HFF-Myc (cell line): ENCODE measurements around the gene EEA1.

ENCODE experiments used
- DNase-seq: peaks from one replicate; pipeline ENCODE4 v3.0.0-alpha.2; 2011; ENCODE audit warnings: low read depth; ENCODE audit errors: extremely low read depth
- H3K4me3 ChIP-seq: replicated peaks from 2 replicates; pipeline ENCODE4 v1.5.1; 2011; ENCODE audit warnings: low read depth, mild to moderate bottlenecking, control low read depth, low read length
- TF ChIP-seq, protein P1 (sequence below): IDR thresholded peaks from 2 replicates; pipeline ENCODE4 v1.5.1; 2012; ENCODE audit warnings: mild to moderate bottlenecking, low read depth, low read length, control low read depth; ENCODE audit errors: missing control alignments

Gene EEA1

DNA sequence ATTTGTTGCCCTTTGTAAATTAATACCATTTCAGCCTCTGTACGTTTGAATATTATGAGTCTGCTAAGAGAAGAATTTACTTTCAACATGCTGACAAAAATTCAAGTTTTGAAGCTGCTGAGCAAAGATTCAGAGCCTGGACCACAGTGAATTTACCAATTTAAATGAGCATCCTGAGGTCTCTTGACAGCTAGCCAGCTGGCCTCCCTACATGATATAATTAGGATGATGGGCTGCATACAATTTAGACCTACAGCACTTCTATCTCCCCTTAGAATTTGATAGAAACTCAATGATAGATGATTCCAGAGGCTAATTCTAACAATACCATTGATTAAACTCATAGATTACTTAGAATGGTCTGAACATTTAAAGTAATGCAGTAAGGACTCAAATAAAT, 10.0 kb upstream of the EEA1 start:
- no peak for DNase-seq
- H3K4me3 ChIP-seq = no peak overlapping the region
- TF ChIP-seq, protein P1, sequence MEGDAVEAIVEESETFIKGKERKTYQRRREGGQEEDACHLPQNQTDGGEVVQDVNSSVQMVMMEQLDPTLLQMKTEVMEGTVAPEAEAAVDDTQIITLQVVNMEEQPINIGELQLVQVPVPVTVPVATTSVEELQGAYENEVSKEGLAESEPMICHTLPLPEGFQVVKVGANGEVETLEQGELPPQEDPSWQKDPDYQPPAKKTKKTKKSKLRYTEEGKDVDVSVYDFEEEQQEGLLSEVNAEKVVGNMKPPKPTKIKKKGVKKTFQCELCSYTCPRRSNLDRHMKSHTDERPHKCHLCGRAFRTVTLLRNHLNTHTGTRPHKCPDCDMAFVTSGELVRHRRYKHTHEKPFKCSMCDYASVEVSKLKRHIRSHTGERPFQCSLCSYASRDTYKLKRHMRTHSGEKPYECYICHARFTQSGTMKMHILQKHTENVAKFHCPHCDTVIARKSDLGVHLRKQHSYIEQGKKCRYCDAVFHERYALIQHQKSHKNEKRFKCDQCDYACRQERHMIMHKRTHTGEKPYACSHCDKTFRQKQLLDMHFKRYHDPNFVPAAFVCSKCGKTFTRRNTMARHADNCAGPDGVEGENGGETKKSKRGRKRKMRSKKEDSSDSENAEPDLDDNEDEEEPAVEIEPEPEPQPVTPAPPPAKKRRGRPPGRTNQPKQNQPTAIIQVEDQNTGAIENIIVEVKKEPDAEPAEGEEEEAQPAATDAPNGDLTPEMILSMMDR = no peak

DNA sequence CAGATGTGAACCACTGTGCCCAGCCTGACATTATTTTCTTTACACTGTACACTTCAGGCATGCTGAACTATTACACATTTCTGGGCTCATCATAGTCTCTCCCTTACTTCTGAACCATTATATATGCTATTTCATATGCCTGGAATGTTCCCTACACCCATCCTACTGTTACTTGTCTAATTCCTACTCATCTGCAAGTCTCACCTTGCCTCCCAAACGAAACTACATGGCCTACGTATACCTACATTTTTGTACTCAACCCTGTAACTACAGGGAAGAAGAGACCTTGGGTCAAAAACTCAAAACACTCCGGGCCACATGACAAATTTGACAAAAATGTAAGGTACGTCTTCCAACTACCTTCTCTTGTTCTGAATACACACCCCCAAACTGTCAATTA, 9.5 kb upstream of the EEA1 start:
- TF ChIP-seq, protein P1 = no peak
- no peak overlapping the region for H3K4me3 ChIP-seq

DNA sequence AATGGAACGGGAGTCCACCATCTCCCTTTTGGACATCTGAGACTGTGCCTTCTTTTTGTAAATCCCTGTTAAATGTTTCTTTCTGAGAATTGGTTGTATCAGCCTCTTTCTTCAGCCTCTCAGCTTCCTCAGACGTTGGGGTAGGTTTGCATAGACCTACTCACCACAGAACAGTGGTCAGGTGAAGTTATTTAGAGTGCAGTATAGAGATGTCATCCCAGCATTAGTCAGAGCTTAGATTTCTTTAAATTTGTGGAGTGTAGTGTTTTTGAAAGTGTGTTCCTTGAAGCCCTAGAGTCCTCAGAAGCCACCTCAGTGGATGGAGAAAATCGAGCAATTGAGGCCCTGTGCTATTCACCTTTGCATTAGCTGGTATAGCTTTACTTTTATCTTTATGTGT, 8.9 kb upstream of the EEA1 start:
- DNase-seq = no peak
- H3K4me3 ChIP-seq = no peak overlapping the region
- TF ChIP-seq, protein P1 = no peak

More for the DNA sequence above, 9.5 kb upstream of the EEA1 start:
- DNase-seq = no peak

DNA sequence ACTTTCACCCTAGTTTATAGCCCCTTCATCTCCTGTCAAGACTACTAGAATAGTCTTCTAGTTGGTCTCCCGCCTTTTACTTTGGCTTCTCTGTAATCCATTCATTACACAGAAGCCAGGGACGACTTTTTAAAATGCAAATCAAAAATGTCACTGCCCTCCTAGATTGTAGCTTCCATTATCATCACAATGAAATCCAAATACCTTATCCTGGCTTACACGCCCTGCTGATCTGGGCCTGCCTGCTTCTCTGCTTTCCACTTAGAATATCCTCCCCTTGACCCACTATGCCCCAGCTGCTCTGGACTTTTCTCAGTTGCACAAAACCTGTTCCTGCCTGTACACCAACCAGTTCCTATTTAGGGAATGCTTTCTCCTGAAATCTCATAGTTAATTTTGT, 4.5 kb upstream of the EEA1 start:
- H3K4me3 ChIP-seq = no peak overlapping the region
- TF ChIP-seq, protein P1 = no peak
- no peak for DNase-seq

DNA sequence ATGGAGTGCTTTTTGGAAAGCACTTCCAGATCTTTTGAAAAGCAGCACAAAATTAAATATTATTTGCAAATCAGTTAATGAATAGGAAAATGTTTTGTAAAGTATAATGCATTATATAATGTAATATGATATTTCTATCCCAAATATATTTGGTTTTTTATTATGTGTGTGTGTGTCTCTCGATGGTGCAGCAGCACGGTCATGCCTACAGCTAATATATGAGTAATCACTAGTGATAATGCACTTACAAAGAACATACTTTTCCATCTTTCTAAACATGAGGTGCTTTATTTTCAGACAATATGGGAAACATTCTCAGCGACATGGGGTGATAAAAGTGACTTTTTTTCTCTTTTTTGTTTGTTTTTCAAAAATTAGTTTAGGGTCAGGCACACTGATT, 1.3 kb upstream of the EEA1 start:
- no peak for DNase-seq
- no peak overlapping the region; the same call in 1 of the 2 replicates for H3K4me3 ChIP-seq
- TF ChIP-seq, protein P1 = no peak

DNA sequence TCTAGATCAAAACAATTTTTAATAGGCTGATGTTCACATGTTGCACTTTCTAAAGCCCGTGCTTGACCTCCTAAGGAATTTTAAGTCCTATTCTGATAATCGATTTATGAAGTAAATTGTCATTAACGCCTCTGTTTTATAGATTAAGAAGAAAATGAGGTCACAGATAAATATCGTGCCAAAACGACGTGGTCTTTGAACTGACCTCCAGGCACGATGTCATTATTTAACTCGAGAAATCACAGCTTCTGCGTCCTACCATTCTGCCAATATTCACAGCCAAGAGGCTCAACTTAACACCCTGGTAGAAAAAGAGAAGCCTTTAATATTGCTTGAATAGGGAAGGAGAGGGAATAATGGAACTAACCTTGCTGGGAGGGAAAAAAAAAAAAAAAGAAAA, 888 bp upstream of the EEA1 start:
- no peak for DNase-seq
- TF ChIP-seq, protein P1 = no peak
- H3K4me3 ChIP-seq = peak overlapping the region; percentile 74

DNA sequence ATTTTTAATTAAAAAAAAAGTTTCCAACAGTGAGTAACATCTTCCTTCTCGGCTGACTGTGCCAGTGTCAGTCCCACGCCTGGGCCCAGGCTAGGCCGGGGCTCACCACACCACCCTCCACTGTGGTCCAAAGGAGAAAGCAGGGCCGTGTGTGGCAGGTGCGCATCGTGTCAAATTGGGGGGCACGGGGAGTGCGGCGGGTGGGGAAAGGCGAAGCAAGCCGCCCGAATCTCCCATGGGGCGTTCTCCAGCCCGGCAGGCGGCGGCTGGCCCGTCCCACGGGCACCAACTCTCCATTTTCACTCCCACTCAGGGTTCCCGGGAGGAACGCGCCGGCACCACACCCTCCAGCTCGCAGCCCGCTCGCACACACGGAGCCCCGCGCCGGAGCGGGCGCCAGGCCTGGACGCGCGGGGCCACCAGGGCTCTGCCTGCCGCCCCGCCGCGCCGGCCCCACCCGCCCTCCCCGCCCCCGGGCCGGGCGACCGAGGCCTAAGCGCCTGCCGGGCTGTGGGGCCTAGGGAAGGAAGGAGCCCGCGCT, 604 bp downstream of the EEA1 start:
- TF ChIP-seq, protein P1 = no peak
- peak overlapping the region; percentile 74 for H3K4me3 ChIP-seq
- DNase-seq = no peak
